ENCODE measurements around the gene ARPC3. TPM values are rescaled to one million over a fixed set of nuclear protein-coding genes. Genes with fewer than 3 reads are reported as not detected.

ARPC3 gene
- total and polyA plus RNA-seq, 2 experiments from 2014 or later = 434 to 585 TPM

- Histone ChIP-seq H3K4me2 (no peak overlapping the region), H3K9me2 (replicated peaks; ENCODE audit: insufficient read depth) (no peaks in the 10 kb centered on the region), H3K36me3 (replicated peaks; ENCODE audit: insufficient read depth, low read depth) (no peaks in the 10 kb centered on the region), H3K9me3 (ENCODE audit: low read depth) (no peaks in the 10 kb centered on the region), H3K4me3 (no peak overlapping the region), H3K27me3 (no peaks in the 10 kb centered on the region), H3K4me1 (ENCODE audit: insufficient read depth) (no peaks in the 10 kb centered on the region), H3K27ac (no peak overlapping the region), H3K79me2 (peaks cover 33% of the 10 kb centered on the region), H4K20me1 (ENCODE audit: insufficient read depth, poor library complexity, severe bottlenecking) (no peaks in the 10 kb centered on the region), H2AFZ (no peak overlapping the region)
- DNase-seq (ENCODE audit: low spot score) = no peak
- no peak for TF ChIP-seq EZH2 (IDR thresholded peaks at IDR 0.05; ENCODE audit: borderline replicate concordance)
- no peak for TF ChIP-seq EZH2phosphoT487 (IDR thresholded peaks at IDR 0.05; ENCODE audit: low read depth, severe bottlenecking, unreplicated experiment)
- no peak for TF ChIP-seq CTCF (IDR thresholded peaks at IDR 0.05; ENCODE audit: poor library complexity)
- 75% methylated on average over 1 of the region's 1 CpG for WGBS (ENCODE audit: low lambda C conversion rate, missing lambda C conversion rate)
These were observed 1.1 kb upstream of the ARPC3 start for GRCh38 chr12:110451263-110451662.

- Histone ChIP-seq H3K9me2 (replicated peaks; ENCODE audit: insufficient read depth) (no peaks in the 10 kb centered on the region), H3K79me2 (peaks cover 72% of the 10 kb centered on the region), H3K27me3 (no peaks in the 10 kb centered on the region), H2AFZ (no peak overlapping the region), H4K20me1 (ENCODE audit: insufficient read depth, poor library complexity, severe bottlenecking) (peaks cover 3% of the 10 kb centered on the region), H3K4me1 (ENCODE audit: insufficient read depth) (no peaks in the 10 kb centered on the region), H3K4me2 (no peak overlapping the region), H3K36me3 (replicated peaks; ENCODE audit: insufficient read depth, low read depth) (peaks cover 3% of the 10 kb centered on the region), H3K9me3 (ENCODE audit: low read depth) (no peaks in the 10 kb centered on the region), H3K4me3 (no peak overlapping the region), H3K27ac (no peak overlapping the region)
- DNase-seq (ENCODE audit: low spot score) = no peak
- WGBS (ENCODE audit: low lambda C conversion rate, missing lambda C conversion rate) = 93% methylated on average over 3 of the region's 3 CpGs
- no peak for TF ChIP-seq CTCF (IDR thresholded peaks at IDR 0.05; ENCODE audit: poor library complexity)
- TF ChIP-seq EZH2 (IDR thresholded peaks at IDR 0.05; ENCODE audit: borderline replicate concordance) = no peak
- TF ChIP-seq EZH2phosphoT487 (IDR thresholded peaks at IDR 0.05; ENCODE audit: low read depth, severe bottlenecking, unreplicated experiment) = no peak
These were observed 5.7 kb downstream of the ARPC3 start for GRCh38 chr12:110444455-110444854.

- Histone ChIP-seq H3K4me3 (no peak overlapping the region), H3K36me3 (replicated peaks; ENCODE audit: insufficient read depth, low read depth) (peaks cover 14% of the 10 kb centered on the region)
- WGBS (ENCODE audit: low lambda C conversion rate, missing lambda C conversion rate) = 75% methylated on average over 2 of the region's 2 CpGs
These were observed 13.9 kb downstream of the ARPC3 start for GRCh38 chr12:110436231-110436630.

More at GRCh38 chr12:110436231-110436630, 13.9 kb downstream of the ARPC3 start:
- Histone ChIP-seq H2AFZ (no peak overlapping the region), H3K4me2 (no peak overlapping the region), H3K27me3 (no peaks in the 10 kb centered on the region), H3K9me2 (replicated peaks; ENCODE audit: insufficient read depth) (no peaks in the 10 kb centered on the region), H3K79me2 (peaks cover 8% of the 10 kb centered on the region), H3K4me1 (ENCODE audit: insufficient read depth) (no peaks in the 10 kb centered on the region), H3K9me3 (ENCODE audit: low read depth) (no peaks in the 10 kb centered on the region), H3K27ac (no peak overlapping the region), H4K20me1 (ENCODE audit: insufficient read depth, poor library complexity, severe bottlenecking) (peaks cover 3% of the 10 kb centered on the region)
- TF ChIP-seq EZH2 (IDR thresholded peaks at IDR 0.05; ENCODE audit: borderline replicate concordance) (no peak), CTCF (IDR thresholded peaks at IDR 0.05; ENCODE audit: poor library complexity) (no peak), EZH2phosphoT487 (IDR thresholded peaks at IDR 0.05; ENCODE audit: low read depth, severe bottlenecking, unreplicated experiment) (no peak)
- DNase-seq (ENCODE audit: low spot score) = no peak
